NCI-H2029 (cell line): ENCODE measurements around the gene ROM1.
A peak's percentile ranks its signal among the peaks of the same experiment; 100 is the strongest.

ENCODE experiments used
- DNase-seq: peaks from one replicate; lab custom pipeline; 2025; lab: John Stamatoyannopoulos, UW

Gene ROM1

DNA sequence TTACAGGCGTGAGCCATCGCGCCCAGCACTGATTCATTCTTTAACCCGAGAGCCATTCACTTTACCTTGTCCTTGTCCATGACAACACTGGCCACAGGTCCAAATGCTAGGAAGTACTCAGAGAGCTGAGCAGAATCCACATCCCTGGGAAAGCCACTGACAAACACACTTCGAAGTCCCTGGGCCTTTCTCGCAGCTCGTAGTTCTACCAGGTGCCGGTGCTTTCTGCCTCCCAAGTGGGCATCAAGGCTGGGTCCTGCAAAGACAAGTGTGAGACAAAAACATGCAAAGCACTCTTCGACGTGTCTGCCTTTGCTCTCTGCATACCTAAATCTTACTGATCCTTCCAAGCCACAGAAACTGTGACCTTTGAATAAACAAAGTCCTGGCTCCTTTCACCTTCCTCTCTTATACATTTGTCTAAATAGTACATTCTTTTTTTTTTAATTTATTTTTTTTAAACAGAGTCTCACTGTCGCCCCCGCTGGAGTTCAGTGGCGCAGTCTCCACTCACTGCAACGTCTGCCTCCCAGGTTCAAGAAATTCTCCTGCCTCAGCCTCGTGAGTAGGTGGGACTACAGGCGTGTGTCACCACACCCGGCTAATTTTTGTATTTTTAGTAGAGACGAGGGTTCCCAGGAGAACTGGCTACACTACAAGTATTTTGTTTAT lies 24.0 kb upstream of the ROM1 start:
- DNase-seq, result no peak

DNA sequence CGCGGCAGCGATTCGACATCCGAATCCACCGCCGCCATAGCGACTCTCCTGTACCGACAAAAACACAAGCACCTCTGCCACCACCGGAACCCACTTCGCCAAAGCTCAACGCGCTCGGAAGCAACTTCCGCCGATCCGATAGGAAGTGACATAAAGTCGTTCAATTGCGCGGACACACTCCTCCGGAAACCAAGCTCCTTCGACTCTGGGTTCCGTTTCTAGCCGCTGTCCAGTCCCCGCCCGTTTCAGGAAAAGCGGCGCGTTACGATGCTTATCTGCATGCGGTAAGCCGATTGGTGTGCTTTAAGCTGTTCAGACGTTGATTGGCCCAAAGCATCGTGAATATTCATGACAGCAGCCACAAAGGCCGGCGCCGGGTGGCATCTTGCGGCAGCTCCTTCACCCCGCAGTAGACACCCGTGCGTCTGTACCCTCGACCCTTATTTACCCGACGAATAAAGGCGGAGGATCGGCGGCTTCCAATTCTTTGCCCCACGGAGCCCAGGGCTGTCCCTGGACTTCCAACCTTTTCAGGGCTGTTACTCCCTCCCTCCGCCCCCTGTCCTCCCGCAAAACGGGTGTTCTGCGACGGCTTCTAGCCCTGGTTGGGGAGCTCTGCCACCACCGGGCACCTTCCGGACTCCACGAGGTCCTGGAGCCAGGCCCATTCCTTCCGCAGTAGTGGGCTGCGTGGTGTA lies 21.5 kb upstream of the ROM1 start, which contains the start of gene TUT1:
Gene TUT1, minus strand, starts transcription at position 76 of the 698 bp plus-strand sequence. Its CDS starts 38 bp downstream, at position 38.
- peak; percentile 99 for DNase-seq

- no peak for DNase-seq
These were observed 20.8 kb upstream of the ROM1 start for GRCh38 chr11:62592146-62592815.

DNA sequence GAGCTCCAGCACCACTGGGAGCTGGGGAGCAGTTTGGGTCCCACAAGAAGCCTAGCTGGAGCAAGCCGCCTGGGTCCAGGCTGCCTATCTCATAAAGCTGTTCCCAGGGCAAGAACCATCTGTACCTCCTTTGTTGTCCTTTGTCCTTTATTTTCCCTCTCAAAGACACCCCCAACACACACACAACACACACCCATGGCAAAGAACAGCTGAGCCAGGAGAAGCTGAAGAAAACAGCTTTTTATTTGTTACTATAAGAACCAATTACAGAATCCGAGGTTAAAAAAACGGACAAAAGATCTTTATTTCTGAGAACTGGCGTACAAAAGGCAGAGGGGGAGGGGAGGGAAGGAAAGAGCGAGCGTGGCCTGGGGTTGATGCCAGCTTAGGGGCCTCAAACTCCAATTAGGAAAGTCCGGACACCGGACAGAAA lies 20.1 kb upstream of the ROM1 start:
- DNase-seq, result no peak

DNA sequence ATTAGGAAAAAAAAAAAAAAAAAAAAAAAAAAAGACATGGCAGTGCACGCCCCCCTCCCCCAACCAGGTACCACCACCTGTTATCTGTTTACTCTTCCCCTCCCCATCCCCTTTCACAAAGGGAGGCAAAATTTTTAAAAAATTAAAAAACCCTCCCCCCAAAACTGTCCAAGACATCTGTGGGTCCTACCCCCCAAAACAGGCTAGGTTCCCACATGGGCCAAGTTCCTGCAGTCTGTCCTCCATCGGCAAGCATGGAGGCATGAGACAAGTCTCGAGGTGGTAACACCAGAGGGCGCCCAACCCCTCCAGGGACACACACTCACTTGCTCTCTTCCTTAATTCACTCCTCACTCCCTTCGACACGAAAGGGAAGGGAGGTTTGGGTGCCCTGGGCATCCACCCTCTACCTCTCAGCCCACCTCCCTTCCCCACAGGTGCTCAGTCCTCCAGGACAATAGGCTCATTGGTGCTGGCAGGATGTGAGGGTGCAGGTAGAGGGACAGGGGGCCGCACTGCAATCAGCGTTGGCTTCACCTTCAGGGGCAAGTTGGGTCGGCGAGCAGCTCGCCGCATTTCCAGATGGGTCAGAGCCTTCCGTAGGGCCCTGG lies 19.5 kb upstream of the ROM1 start:
- DNase-seq, result peak; percentile 52

GRCh38 chr11:62595124-62595523 lies 17.9 kb upstream of the ROM1 start:
- no peak for DNase-seq

DNA sequence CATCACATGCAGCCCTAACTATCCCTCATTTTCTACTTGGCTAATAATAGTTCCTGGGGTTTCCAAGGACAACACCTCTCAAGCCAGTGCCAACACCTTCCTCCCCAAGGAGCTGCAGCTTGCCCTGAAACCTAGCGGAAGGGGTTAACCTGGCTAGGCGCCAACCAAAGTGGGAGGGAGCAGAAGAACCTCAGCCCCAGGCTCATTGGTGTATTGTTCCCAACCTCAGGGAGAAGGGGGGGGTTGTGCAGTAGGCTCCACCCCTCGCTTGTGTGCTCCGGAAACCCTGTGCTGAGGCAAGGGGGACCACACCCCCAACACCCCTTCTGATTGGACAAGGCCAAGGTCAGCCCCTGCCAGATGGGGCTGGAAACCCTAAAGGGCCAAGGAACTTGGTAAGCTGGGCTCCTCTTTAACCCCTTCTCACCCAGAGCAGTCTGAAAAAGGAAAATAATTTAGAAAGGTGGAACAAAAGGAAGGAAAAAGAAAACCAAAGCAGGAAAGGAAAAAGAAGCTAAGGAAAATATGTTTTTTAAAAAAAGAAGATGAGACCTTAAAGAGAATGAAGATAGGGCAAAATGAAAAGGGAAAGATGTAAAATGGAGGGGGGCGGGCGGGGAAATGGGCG lies 13.9 kb upstream of the ROM1 start:
- DNase-seq, result peak; percentile 96

GRCh38 chr11:62599901-62600300 lies 13.2 kb upstream of the ROM1 start:
- no peak for DNase-seq

- no peak for DNase-seq
These were observed 12.5 kb upstream of the ROM1 start for GRCh38 chr11:62600367-62601121.

DNA sequence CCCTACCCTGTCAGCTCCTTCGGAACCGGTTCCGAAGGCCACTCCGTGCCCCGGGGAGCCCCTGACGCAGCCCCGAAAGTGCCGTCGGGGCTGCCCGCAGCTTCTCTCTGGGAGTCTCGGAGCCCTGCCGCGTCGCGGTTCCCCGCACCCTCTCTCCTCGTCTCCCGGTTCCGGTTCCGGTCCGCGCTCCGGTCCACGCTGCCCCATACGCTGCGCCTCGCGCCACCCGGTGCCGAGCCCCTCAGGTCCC lies 12.0 kb upstream of the ROM1 start:
- peak; percentile 14 for DNase-seq

- peak; percentile 98 for DNase-seq
These were observed 11.5 kb upstream of the ROM1 start, which contains the start of gene MTA2 for GRCh38 chr11:62601372-62602140. TSS of gene MTA2 (minus strand) at chr11:62601865. CDS start at chr11:62601450, 415 bp downstream.

DNA sequence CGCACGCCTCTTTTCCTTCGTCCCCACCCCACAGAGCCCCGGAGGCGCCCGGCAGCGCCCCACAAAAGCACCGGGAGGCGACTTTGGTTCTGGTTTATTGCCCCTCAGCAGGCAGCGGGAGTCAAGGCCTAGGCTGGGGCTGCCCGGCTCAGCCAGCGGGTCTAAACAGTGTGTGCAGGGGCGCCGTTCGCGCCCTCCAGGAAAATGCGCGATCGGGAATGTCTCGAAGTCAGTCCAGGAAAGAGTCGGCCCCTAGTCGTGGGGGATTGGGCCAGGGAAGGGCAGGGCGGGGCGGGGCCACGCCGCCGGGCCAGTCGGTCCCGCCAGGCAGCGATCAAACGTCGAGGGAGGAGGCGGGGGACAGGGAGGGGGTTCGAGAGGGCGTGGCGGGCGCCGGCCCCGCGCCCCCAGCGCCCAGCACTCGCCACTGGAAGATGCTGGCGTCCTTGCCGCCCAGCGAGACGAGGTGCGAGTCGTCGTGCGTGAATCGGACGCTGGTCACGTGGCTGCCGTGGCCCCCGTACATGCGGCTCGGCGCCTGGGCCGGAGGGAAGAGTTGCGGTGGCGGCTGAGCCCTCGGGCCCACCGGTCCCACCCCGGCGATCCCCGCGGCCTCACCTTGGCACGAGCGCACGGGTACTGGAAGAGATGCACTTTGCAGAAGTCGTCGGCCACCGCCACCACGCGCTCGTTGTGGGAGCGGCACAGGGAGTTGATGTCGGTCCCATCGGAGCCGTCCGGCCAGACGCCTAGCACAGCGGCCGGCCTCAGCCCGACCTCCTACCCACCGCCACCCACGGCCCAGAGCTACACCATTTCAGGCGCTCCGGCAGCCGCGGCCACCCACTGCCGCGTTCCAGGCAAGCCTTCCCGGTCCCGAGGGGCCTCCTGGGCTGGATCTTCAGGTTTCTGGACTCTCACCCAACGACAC lies 10.7 kb upstream of the ROM1 start:
- DNase-seq, result peak; percentile 77

GRCh38 chr11:62603072-62603408 lies 10.0 kb upstream of the ROM1 start:
- no peak for DNase-seq

- peak; percentile 8 for DNase-seq
These were observed 9.2 kb upstream of the ROM1 start for GRCh38 chr11:62603776-62604299.

DNA sequence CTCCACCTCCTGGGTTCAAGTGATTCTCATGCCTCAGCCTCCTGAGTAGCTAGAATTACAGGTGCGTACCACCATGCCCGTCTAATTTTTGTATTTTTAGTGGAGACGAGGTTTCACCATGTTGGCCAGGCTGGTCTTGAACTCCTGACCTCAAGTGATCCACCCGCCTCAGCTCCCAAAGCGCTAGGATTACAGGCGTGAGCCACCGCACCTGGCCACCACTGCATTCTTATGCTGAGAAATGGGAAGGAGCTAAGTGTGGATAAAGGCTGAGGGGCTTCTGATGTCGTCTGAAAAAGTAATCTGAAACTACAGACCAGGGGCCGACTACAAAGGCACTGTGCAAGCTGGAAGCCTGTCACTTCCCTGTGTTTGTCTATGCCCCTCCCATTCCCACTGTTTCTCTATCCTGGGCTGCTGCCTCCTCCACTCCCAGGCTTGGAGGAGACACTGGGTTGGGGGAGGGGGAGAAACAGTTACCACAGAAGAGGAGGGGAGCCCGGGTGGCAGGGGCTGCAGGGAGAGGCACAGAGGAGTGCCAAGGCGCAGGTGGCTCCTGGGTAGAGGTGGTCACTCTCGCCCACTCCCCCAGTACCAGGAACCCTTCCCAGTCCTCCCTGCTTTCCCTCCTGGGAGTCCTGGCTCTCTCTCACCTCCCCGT lies 8.5 kb upstream of the ROM1 start:
- no peak for DNase-seq

DNA sequence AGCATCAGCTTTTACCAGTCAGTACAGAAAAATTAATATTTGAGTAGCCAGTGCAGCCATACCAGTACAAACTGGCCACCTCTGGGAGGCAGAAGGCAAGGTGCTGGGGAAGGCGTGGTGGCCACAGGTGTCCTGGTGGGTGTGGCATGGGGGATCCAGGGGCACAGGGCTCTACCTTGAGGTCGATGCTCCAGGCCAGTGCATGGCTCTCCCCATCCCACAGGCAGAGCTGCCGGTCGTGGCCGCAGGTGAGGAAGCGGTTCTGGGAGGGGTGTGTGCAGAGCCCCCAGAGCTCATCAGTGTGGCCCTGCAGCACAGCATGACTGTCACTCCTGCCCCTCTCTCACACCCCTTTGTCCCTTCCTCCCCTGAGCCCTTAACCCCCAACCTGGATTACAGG lies 7.6 kb upstream of the ROM1 start:
- no peak for DNase-seq

- DNase-seq, result no peak
These were observed 7.2 kb upstream of the ROM1 start for GRCh38 chr11:62605902-62606301.

GRCh38 chr11:62607714-62608113 lies 5.3 kb upstream of the ROM1 start:
- no peak for DNase-seq

- no peak for DNase-seq
These were observed 4.3 kb upstream of the ROM1 start for GRCh38 chr11:62608776-62609175.
